ENCODE results near the gene CHST9.
"Not testable (repeated sequence)": the region's sequence is repeated elsewhere in the genome, so short reads cannot be mapped to it uniquely, and the experiment has no call there.

Gene CHST9

GRCh38 chr18:27171993-27172392 lies 13.1 kb downstream of the CHST9 start:
- DNase-seq, result no peak

- DNase-seq, result no peak
Observed at GRCh38 chr18:27165412-27165811, 19.7 kb downstream of the CHST9 start.

- no peak for DNase-seq
Observed at GRCh38 chr18:27164905-27165304, 20.2 kb downstream of the CHST9 start.

- not testable (repeated sequence) for DNase-seq
Observed at GRCh38 chr18:27163197-27163716, 21.9 kb downstream of the CHST9 start.

GRCh38 chr18:27149240-27149639 lies 35.9 kb downstream of the CHST9 start:
- DNase-seq, result not testable (repeated sequence)

- DNase-seq, result no peak
Observed at GRCh38 chr18:27144672-27145071, 40.4 kb downstream of the CHST9 start.

GRCh38 chr18:27143580-27144287 lies 41.4 kb downstream of the CHST9 start:
- no peak for DNase-seq

- no peak for DNase-seq
Observed at GRCh38 chr18:27142891-27143290, 42.2 kb downstream of the CHST9 start.

- no peak for DNase-seq
Observed at GRCh38 chr18:27141876-27142275, 43.2 kb downstream of the CHST9 start.

GRCh38 chr18:27138079-27138478 lies 47.0 kb downstream of the CHST9 start:
- DNase-seq, result no peak

- DNase-seq, result peak; percentile 0
Observed at GRCh38 chr18:27136208-27136535, 48.9 kb downstream of the CHST9 start.

- no peak for DNase-seq
Observed at GRCh38 chr18:27135504-27136207, 49.5 kb downstream of the CHST9 start.

GRCh38 chr18:27130065-27130630 lies 55.0 kb downstream of the CHST9 start:
- no peak for DNase-seq

GRCh38 chr18:27124196-27124595 lies 60.9 kb downstream of the CHST9 start:
- DNase-seq, result no peak

GRCh38 chr18:27121108-27121507 lies 64.0 kb downstream of the CHST9 start:
- no peak for DNase-seq

GRCh38 chr18:27120246-27120645 lies 64.9 kb downstream of the CHST9 start:
- no peak for DNase-seq

- no peak for DNase-seq
Observed at GRCh38 chr18:27118973-27119372, 66.1 kb downstream of the CHST9 start.

GRCh38 chr18:27114842-27115241 lies 70.3 kb downstream of the CHST9 start:
- no peak for DNase-seq

GRCh38 chr18:27113358-27113757 lies 71.8 kb downstream of the CHST9 start:
- DNase-seq, result no peak

GRCh38 chr18:27110319-27110718 lies 74.8 kb downstream of the CHST9 start:
- DNase-seq, result no peak

- DNase-seq, result no peak
Observed at GRCh38 chr18:27109451-27109850, 75.7 kb downstream of the CHST9 start.

- no peak for DNase-seq
Observed at GRCh38 chr18:27108842-27109241, 76.3 kb downstream of the CHST9 start.

- DNase-seq, result no peak
Observed at GRCh38 chr18:27104743-27105142, 80.4 kb downstream of the CHST9 start.

- DNase-seq, result no peak
Observed at GRCh38 chr18:27094621-27095020, 90.5 kb downstream of the CHST9 start.
